Panc1 (cell line): Measurements from ENCODE around the gene WDR86.

Experiments used
- POLR2AphosphoS5 ChIP-seq: IDR thresholded peaks from 2 replicates; pipeline ENCODE4 v1.6.1; 2012; ENCODE audit warnings: mild to moderate bottlenecking, low read depth, low read length, moderate library complexity
- TF ChIP-seq, protein P1 (sequence below), 2 experiments: IDR thresholded peaks; 2 replicates each; pipeline ENCODE4 v1.6.1; 2011 to 2012; ENCODE audit warnings: low read depth in 2 of 2, control low read depth in 1 of 2, low read length in 1 of 2, mild to moderate bottlenecking in 1 of 2, moderate library complexity in 1 of 2; ENCODE audit not compliant: insufficient read depth in 1 of 2
- TF ChIP-seq, protein P2 (sequence below): fragments of 450-650 bp; IDR thresholded peaks from 2 replicates; pipeline ENCODE4 v1.5.1; 2017; ENCODE audit warnings: mild to moderate bottlenecking

DNA sequence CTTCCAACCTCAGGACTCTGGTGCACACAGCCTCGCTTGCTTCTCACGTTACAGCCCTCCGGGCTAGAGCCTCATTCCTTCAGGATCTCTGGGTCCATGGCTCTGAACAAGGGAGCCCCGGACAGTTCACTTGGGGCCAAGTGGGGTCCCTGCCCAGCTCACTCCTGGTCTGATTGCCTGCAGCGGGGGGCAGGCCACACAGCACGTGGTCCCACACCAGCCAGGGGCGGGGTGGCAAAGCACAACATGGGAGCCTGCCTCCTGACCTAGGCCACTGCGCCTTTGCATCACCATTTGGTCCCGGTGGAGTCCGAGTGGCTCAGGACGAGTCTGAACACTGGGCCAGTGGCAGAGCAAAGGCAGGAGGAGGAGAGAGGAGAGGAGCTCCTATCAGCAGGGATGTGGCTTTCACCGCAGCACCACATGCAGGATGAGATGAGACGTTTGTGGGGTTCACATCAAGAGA is 43.5 kb upstream of the WDR86 start:
- TF ChIP-seq, protein P1, sequence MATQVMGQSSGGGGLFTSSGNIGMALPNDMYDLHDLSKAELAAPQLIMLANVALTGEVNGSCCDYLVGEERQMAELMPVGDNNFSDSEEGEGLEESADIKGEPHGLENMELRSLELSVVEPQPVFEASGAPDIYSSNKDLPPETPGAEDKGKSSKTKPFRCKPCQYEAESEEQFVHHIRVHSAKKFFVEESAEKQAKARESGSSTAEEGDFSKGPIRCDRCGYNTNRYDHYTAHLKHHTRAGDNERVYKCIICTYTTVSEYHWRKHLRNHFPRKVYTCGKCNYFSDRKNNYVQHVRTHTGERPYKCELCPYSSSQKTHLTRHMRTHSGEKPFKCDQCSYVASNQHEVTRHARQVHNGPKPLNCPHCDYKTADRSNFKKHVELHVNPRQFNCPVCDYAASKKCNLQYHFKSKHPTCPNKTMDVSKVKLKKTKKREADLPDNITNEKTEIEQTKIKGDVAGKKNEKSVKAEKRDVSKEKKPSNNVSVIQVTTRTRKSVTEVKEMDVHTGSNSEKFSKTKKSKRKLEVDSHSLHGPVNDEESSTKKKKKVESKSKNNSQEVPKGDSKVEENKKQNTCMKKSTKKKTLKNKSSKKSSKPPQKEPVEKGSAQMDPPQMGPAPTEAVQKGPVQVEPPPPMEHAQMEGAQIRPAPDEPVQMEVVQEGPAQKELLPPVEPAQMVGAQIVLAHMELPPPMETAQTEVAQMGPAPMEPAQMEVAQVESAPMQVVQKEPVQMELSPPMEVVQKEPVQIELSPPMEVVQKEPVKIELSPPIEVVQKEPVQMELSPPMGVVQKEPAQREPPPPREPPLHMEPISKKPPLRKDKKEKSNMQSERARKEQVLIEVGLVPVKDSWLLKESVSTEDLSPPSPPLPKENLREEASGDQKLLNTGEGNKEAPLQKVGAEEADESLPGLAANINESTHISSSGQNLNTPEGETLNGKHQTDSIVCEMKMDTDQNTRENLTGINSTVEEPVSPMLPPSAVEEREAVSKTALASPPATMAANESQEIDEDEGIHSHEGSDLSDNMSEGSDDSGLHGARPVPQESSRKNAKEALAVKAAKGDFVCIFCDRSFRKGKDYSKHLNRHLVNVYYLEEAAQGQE (IDR thresholded peaks at IDR 0.05; ENCODE audit: insufficient read depth in 1 of 2, low read depth in 2 of 2, low read length in 1 of 2), result no peak
- TF ChIP-seq, protein P2, sequence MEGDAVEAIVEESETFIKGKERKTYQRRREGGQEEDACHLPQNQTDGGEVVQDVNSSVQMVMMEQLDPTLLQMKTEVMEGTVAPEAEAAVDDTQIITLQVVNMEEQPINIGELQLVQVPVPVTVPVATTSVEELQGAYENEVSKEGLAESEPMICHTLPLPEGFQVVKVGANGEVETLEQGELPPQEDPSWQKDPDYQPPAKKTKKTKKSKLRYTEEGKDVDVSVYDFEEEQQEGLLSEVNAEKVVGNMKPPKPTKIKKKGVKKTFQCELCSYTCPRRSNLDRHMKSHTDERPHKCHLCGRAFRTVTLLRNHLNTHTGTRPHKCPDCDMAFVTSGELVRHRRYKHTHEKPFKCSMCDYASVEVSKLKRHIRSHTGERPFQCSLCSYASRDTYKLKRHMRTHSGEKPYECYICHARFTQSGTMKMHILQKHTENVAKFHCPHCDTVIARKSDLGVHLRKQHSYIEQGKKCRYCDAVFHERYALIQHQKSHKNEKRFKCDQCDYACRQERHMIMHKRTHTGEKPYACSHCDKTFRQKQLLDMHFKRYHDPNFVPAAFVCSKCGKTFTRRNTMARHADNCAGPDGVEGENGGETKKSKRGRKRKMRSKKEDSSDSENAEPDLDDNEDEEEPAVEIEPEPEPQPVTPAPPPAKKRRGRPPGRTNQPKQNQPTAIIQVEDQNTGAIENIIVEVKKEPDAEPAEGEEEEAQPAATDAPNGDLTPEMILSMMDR, result no peak
- no peak for TF ChIP-seq POLR2AphosphoS5
